HG02885 (cell line): Measurements from ENCODE around the gene WFIKKN1.
"Not testable (repeated sequence)": the region's sequence is repeated elsewhere in the genome, so short reads cannot be mapped to it uniquely, and the experiment has no call there.

Experiments used
- ATAC-seq: cut with Tn5 transposase; IDR thresholded peaks from one replicate; pipeline ENCODE4 v1.9.1; 2021; ENCODE audit warnings: mild to moderate bottlenecking; ENCODE audit not compliant: unreplicated experiment, poor library complexity

The WFIKKN1 gene

DNA sequence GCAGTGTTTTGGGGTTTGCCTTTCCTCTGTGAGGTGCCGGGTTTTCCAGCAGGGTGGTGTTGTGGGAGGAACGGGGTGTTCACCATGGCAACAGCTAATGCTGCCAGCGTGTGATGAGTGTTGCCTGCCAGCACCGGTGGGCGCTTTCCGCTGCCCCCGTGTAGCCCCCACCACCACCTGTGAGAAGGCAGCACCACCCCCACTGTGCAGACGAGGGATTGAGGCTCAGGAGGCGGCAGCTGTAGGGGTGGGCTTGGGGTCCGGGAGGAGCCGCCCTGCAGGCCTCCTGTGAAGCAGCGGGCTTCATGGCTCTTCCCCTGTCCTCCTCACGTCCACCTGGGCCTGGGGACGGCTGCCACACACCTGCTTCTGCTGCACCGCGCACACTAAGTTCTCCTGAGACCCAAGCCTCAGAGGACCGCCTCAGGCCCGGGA is 35.7 kb upstream of the WFIKKN1 start:
- ATAC-seq, result no peak

DNA sequence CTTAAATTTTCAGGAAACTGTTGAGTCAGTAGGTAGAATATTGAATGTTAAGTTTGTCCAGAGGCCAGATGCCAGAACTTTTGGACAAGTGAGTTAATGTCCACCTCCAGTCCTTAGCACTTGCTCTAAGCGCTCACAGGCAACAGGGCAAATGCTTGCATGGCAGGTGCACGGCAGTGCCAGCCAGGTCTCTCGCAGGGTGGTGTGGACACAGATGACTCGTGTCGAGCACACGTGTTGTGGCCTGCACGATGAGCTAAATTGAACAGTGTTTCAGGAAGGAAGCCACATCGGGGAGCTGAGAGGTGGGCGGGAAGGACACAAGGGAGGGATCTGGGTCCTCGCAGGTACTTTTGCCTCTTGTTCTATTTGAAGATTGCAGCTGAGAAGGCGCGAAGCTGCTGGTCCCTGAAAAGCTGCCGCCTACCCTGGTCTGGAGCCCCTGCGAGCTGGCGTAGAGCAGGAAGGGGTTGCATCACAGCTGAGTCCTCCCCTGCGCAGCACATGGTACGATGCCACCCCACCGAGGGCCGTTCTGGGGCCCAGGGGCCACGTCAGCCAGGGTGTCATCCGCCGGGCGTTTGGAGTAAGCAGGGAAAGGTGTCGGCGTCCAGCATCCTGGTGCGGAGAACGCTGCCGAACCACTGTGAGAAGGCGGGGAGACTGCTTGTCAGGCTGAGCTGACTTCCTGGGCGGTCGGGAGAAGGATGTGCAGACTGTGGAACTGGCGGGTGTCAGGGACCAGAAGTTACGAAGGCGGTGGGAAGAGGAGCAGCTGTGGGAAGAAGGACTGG is 34.6 kb upstream of the WFIKKN1 start:
- ATAC-seq, result no peak

DNA sequence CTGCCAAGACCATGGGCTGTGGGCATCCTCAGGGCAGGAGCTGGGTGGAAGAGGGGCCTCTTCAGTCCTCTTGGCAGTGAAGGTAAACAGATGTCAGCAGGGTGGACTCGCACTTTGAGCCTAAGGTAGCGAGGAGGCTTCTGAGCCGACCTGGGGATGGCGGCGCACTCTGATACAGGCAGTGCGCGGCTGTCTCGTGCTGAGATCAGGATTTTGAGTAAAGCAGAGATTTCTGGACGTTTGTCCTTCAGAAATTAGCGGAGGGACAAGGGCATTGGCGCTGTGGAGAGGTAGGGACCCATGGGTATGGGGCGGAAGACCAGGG is 34.1 kb upstream of the WFIKKN1 start:
- ATAC-seq, result no peak

DNA sequence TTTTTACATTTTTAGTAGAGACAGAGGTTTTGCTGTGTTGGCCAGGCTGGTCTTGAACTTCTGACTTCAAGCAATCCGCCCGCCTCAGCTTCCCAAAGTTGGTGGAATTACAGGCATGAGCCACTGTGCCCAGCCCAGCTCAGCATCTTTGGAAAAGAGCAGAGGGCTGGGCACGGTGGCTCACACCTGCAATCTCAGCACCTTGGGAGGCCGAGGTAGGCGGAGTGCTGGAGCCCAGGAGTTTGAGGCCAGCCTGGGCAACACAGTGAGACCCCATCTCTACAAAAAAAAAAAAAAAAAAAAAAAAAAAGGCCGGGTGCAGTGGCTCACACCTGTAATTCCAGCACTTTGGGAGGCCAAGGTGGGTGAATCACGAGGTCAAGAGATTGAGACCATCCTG is 33.1 kb upstream of the WFIKKN1 start:
- not testable (repeated sequence) for ATAC-seq

DNA sequence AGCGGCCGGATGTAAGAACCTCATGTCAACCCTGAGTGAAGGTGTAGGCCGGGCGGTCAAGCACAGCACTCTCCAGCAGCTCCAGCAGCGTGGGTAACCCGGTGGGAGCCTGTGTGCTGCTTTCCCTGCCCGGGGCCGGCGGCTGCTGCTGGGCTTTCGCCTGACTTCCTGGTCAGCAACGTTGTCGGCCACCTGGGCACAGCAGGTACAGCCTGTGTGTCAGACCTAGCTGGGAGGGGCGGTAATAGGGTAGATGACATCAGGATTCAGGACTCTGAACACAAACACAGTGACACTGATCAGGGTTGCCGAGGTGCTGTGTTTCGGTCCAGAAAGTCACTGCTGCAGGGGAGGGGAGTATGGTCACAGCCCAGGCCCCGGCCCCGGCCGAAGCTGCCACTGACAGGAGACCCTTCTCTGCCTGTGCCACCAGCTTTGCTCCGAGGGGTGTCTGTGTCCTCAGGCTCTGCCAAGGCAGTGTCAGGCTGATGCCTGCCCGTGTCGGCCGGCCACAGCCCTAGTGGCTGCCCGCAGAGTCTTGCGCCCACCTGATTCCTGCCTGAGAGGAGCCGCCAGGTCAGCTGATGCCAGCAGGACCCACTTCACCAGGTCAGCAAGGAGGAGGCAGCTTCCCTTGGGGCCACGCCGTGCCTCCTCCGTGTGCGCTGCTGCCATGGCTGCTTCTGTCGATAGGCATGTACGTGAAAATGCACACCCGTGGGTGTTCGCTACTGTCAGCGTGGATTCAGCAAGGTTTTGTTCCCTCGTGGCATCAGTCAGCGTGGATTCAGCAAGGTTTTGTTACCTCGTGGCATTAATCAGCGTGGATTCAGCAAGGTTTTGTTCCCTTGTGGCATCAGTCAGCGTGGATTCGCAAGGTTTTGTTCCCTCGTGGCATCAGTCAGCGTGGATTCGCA is 31.7 kb upstream of the WFIKKN1 start:
- no peak for ATAC-seq

DNA sequence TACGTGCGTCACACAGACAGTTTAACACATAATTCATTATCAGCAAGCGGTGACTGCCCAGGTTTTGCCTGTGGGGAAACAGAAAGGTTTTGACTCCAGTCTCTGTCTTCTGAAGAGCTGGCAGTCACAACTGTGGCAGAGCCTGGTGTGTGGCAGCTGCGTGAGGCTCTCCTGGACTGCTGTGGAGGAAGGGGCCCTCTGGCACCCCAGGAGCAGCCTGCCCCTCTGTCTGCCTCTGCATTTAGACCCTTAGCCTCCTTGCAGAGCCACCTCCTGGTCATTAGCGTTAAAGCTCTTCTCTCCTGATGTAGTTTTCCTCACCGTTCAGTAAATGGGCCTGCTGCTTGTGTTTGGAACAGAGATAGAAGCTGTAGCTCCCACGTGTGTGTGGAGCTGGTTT is 30.0 kb upstream of the WFIKKN1 start:
- ATAC-seq, result no peak

DNA sequence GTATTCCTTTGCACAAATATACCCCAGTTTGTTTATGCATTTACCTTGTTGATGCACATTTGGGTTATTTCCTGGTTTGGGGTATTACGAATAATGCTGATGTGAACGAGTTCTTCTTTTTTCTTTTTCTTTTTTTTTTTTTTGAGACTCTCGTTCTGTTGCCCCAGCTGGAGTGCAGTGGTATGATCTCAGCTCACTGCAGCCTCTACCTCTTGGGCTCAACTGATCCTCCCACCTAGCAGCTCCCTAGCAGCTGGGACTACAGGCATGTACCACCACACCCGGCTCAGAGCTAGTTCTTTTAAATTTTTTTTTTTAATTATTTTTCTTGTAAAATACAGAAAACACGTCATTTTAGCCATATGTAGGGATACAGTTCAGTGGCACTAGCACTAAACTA is 26.9 kb upstream of the WFIKKN1 start:
- ATAC-seq, result no peak

DNA sequence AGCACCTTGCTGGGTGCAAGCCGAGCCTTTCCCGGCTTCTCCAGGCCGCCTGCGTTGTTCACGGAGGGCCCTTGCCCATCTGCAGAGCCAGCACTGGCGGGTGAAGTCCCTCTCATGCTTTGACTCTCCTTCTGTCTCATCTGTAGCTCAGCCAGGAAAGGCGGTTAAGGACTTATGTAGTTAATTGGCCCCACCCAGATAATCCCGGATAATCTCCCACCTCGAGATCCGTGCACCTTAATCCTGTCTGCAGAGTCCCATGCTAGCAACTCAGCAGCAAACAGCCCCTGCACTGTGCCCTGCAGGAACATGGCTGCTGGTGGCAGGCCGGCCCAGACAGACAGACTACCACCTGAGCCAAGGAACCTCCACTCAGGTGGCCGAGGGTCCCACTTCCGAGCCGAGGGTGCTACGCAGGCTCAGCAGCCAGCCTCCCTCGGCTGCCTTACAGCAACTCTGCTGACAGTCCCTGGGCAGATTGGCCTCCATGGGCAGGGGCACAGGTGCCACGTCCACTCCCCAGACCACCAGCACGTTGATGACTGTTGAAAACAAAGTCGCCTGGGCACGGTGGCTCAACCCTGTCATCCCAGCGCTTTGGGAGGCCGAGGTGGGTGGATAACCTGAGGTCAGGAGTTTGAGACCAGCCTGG is 24.0 kb upstream of the WFIKKN1 start:
- no peak for ATAC-seq

DNA sequence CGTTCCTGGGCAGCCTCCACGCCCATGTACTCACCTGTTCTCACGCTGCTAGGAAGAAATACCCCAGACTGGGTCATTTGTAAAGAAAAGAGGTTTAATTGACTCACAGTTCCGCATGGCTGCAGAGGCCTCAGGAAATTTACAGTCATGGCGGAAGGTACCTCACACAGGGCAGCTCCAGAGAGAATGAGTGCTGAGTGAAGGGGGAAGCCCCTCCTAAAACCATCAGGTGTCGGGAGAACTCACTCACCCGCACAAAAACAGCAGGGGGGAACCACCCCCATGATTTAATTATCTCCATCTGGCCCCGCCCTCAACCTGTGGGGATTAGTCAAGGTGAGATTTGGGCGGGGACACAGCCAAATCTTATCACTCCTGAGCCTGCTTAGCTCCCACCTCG is 22.8 kb upstream of the WFIKKN1 start:
- ATAC-seq, result no peak

DNA sequence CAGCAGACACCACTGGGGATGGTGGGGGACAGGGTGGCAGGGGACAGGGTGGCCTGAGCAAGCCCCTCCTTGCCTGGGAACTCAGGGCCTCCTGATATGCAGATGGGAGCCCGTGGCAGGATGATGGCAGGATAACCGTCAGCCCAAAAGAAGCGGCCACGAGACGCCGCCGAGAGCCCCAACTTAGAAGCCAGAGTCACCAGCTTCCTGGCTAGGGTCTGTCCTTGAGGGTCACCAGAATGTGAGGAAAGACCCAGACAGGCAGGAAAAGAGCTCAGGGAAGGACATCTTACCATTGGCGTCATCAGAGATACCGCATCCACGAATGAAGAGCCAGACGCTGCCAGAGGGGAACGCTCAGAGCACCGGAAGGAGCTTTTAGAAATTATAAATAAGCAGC is 21.5 kb upstream of the WFIKKN1 start:
- no peak for ATAC-seq

DNA sequence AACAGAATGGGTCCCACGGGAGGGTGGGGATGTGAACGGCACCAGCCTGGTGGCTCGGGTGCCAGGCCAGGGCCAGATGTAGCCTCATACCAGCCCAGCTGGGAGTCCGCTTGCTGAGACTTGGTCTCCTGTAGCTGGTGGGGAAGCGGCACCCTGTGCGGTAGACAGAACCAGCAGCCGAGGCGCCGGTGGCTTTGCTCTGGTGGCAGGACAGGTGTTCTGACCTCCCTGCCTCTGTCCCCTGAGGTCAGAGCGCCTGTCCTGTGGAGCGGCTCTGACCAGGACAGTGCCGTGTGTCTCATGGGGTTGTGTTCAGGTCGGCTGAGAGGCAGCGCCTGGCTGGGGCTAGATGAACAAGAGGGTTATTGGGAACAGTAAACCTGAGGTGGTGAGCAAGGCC is 20.8 kb upstream of the WFIKKN1 start:
- ATAC-seq, result no peak

DNA sequence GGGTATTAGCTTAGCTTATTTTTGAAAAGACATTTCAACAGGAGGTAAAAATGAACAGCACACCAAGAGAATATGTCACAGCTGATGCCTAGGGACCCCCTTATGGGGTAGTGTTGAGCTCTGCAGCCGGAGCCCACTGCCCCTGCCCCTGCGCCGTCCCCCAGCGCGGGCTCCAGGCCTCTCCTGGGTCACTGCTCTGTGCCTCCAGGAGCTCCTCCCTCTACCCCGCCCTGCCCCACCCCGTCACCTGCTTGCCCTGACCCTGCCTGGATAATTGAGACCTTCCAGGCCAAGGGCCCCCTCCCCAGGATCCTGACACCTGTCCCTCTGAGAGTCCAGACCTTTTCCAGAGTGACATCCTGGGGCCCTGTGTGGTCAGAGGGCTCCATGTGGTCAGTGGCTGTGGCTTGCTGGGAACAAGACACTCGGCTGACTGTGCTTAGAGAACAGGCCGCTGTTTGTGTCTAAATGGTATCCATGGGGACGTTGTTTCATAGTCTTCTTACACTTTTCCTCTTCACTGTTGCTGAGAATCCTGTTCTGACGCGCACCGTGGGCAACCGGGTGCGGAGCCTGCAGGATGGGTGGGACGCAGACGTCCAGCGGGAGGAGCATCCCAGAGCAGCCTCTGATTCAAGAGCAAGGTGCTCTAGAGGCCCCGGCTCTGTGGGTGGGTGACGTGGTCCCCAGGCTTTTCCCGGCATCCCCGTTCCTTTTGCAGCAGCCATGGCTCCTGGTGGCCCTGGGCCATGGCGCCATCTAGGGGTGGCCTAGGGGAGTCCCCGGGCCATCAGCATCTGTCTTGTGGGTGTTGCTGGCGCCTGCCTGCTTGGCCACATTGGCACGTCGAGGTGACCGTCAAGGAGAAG is 20.0 kb upstream of the WFIKKN1 start:
- no peak for ATAC-seq

DNA sequence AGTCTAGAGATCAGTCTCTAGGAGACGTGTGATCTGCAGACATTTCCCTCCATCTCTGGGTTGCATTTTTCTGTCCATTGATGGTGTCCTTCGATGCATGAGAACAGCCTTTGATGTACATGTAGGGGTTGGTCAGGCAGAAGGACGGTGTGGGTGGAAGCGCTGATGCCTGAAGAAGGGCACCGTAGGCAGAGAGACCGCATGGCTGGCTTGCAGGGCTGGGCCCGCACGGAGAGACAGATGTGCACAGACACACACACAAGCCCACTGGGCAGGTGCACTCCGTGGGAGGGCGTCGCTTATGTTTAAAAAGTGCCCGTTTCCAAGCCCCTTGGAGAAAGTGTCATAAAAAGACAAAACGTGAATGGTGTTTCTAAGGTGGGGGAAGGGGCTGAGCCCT is 15.7 kb upstream of the WFIKKN1 start:
- ATAC-seq, result no peak

DNA sequence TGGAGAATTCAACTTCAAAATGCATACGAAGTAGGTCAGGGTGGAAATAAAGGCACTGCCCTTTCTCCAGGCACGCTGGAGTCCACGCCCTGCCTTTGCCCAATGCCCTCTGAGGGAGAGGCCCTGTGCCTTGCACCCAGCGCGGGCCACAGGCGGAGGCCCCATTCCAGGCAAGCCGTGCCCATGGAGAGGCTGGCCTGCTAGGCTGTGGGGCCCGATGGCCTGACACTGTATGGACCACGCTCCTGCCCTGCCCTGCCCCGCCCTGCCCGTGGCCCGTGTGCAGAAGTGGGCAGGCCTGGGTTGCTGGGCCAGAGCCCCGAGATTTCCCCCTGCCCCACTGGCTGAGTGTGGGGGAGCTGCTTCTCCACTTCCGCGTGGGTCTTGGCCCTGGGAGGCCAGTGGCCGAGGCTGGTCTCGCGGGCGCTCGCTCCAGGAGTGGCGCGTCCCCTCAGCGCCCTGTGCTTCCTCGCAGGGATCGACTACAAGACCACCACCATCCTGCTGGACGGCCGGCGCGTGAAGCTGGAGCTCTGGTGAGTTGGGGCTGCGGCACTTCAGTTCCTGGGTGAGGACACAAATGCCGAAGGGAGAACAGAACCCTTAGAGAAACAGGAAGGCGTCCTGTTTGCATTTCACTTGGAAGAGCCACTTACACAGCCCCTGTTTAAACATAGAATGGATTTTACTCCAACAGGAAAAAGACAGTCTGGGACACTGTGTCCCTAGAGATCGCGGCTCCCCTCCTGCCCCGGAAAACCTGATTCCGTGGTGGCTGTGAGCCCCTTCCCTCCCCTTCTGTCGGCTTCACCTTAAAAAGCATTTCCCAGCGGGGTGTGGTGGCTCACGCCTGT is 13.8 kb upstream of the WFIKKN1 start:
- ATAC-seq, result no peak

DNA sequence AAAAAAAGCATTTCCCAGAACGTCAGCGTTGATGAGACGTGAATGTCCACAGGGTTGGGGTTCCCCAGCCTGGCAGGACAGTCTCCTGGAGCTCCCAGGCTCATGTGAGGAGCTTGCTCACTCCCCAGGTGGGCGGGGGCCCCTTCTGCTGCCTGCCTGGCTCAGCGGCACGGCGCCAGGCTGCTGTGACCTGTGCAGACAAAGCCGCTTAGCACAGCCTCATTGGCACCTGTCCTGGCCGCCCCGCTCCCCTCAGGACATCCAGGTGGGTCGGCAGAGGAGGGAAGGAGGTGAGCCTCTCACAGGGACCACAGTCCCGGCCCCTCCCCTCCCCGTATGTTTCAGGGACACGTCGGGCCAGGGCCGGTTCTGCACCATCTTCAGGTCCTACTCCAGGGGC is 12.9 kb upstream of the WFIKKN1 start:
- no peak for ATAC-seq

DNA sequence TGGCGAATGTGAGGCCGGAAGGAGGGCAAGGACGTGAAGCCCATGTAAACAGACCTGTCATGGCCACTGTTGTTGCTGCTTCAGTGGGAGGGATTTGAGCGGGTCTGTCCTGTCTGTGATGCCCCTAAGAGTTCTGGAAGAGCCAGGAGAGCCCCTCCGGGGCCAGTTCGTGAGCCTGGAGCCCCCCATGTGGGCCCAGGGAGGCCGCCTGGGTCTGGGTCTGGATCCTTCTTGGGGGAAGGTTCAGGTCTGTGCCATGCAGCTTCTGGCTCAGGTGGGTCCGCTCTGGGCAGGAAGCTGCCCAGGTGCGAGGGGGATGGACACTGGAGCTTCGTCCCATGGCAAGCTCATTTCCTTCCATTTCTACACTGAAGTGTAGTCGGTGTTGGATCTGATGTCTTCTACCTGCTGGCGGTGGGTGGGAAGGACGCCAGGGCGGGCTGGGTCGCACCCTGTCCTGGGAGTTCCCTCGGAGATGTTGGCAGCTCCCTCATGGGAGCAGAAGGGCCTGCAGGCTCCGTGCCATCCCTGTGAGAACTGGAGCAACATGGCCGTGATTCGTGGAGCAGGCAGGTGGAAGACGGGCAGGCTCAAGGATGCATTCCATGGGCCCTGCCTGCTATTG is 11.2 kb upstream of the WFIKKN1 start:
- no peak for ATAC-seq

DNA sequence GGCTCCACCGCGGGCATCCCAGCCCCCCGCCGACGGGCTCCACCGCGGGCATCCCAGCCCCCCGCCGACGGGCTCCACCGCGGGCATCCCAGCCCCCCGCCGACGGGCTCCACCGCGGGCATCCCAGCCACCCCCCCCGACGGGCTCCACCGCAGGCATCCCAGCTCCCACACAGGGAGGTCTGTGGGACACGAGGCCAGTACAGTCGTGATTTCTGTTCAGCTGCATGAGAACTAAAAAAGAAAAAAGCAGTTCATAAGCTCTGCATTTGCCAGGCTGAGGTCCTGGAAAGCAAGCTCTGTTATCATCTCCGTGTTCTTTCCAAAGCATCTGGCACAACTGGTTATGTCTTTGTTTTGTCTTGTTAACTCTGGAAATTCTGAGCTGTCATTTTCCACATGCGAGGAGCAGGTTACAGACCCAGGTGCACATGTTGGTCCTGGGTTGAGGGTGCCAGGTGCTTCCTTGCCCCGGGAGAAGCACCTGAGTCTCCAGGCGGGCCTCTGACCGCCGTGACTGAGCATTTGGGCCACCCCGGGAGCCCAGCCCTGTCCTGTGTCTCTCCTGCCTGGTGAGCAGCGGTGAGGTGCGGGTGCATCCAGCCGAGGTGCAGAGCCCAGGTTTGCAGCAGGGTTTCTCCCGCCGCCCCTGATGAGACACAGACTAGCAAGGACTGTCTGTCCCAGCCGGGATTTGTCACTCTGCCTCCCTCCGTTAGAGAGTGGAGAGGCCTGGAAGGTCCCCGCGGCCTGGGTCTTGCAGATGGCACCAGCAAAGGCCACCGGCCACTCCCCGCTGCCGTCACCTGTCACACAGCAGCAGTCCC is 9.9 kb upstream of the WFIKKN1 start:
- no peak for ATAC-seq

DNA sequence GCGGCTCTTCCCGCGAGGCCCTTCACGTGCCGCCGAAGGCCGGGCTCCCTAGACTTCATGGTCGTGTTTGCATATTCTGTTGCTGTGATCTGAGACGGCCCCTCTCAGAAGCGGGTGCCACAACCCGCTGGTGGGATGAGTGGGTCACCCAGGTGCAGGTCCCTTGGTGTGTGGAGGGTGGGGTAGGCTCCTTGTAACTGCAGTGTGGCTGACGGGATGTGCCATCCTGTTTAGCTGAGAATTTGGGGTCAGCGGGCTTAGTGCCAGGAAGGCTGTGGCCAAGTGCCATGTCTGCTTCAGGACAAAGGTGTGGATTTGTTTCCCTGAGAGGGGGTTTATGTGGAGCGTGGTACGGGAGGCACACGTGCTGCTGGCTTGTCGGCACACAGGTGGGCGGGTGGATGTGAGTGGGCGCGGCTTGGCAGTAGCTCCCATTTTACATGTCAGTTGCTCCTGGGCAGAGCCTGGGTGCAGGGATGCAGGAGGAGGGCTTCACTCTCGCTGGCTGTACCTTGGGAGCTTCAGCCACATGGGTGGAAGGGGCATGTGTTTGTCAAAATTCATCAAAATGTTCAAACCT is 9.2 kb upstream of the WFIKKN1 start:
- ATAC-seq, result no peak
